GM21390 (cell line): ENCODE results near the gene OR52E5.

Experiments used
- ATAC-seq: cut with Tn5 transposase; IDR thresholded peaks from one replicate; pipeline ENCODE4 v1.9.1; 2021; ENCODE audit not compliant: unreplicated experiment

Gene OR52E5

DNA sequence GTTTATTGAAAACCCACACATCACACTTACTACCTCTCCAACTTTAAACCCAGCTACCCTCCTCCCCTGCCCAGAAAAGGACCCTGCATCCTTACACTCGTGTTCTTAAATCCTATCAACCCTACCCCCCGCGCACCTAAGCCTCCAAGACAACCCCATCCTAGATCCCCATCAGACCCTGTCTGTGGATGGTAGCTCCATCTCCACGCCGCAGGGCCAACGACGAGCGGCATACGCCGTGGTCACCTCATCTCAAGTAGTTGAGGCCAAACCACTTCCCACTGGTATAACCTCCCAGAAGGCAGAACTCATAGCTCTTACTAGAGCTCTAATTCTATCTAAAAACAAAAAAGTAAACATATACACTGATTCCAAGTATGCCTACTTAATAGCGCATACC, 39.7 kb downstream of the OR52E5 start:
- ATAC-seq, result no peak

DNA sequence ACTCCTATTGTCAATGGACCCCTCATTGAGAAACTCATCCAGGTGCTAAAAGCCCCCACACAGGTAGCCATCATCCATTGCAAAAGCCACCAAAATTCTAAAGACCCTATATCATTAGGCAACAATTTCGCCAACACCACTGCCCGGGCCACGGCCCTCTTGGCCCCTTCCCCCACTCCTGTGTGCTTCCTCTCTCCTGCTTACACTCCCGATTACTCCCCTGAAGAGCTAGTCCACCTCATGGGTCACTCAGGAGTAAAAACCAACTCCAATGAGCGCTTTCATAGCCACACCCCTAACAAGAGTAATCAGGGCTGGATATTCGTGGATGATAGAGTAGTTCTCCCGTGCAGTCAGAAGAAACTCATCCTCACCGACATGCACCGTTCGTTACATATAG, 40.1 kb downstream of the OR52E5 start:
- ATAC-seq, result no peak

DNA sequence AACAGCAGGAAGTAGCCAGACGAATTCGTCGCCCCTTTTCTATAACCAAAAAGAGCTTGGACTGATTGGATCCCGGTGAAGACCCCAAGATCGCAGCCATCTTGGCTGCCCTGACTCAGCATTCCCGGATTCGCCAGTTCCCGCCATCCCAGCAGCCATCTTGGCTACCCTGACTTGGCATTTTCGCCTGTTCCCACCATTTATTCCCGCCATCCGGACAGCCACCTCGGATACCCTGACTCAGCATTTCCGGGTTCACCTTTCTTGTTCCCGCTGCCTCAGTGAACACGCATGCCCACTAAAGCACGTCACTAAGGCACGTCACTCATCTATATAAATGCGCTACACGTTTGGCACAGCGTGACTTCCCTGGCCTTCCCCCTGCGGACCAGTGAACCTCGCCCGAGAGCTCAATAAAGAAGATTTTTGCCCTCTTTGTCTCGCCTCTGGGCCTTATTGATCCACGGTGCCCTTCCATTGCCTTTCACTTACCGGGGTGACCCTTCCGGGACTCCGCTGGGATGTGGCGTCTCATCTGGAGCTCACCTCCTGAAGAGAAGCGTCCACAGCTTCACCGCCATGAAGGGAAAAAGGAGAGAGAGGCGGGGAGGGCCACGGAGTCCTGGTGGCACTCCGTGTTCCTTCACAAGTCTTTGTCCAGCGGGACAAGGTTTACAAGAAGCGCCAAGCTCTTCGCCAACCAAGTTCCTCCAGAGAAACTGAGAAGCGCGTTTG, 45.0 kb downstream of the OR52E5 start:
- no peak for ATAC-seq

DNA sequence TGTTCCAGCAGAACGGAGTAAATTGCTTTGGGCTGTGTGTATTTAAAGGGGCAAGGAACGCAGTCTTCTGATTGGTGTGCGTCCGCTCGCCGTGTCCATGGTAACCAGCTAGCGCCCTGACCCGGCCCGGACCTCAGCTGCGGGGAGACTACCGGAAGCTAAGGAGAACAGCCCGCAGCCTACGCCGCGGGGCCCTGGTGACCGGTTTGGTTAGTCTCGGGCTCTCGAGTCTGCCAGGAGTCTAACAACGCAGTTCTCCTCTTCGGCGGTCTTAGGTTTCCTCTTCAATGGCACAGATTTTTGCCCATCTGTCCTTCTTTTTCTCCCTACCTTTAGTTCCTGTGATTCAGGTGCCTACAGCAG, 45.6 kb downstream of the OR52E5 start:
- no peak for ATAC-seq

DNA sequence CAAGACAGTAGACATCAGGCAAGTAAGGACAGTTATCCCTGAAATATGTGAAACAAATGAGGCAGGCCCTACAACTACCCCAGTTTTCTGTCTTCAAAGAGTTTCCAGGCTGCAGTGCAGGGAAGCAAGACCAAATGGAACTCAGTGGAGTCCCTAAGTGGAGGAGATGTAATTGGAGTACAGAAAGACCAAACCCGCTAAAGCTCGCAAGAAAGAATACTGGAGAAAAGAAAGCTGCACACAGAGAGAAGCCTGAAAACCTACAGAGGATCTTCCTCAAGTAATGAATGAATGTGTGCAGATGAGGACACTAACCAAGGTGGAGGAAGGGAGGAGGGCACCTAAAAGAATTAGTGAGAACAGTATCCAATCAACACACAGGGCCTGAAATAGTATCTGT, 47.7 kb downstream of the OR52E5 start:
- no peak for ATAC-seq

DNA sequence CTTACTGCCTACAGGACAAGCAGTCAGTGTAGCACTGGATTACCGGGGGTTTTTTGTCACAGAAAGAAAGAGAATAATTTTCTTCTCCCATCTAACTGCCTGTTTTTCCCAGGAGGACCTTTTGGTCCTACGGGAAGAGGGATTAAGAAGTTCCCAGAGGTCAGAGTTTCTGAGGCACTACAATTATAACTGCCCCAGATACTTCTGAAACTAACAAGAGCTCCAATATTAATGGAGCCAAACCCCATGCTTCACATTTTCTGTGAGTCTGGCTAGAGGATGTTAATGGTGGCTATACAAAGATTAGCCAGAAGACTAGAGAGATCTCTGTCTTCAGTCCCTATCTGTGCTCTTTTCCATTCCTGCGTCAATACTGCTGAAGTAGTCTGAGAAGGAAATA, 48.9 kb downstream of the OR52E5 start, which contains the start of gene OR56A3:
Gene OR56A3 (plus strand): TSS at position 301 of the 400 bp plus-strand sequence. CDS start 5,096 bp downstream, outside the sequence.
- no peak for ATAC-seq
